ENCODE data around the gene APLF.
"Not testable (repeated sequence)": the region's sequence is repeated elsewhere in the genome, so short reads cannot be mapped to it uniquely, and the experiment has no call there.

APLF gene

GRCh38 chr2:68529156-68529555, 61.8 kb downstream of the APLF start:
- not testable (repeated sequence) for DNase-seq, ATAC-seq

- not testable (repeated sequence) for ATAC-seq
These were observed 62.3 kb downstream of the APLF start for GRCh38 chr2:68529651-68530050.

GRCh38 chr2:68536000-68536399, 68.6 kb downstream of the APLF start:
- ATAC-seq (no peak), DNase-seq (no peak)

More at GRCh38 chr2:68529651-68530050, 62.3 kb downstream of the APLF start:
- DNase-seq, result not testable (repeated sequence)

GRCh38 chr2:68537011-68537410, 69.6 kb downstream of the APLF start:
- ATAC-seq, result no peak
- no peak for DNase-seq

- ATAC-seq (no peak), DNase-seq (no peak)
These were observed 70.4 kb downstream of the APLF start for GRCh38 chr2:68537809-68538208.

- DNase-seq, result no peak
- ATAC-seq, result no peak
These were observed 77.4 kb downstream of the APLF start for GRCh38 chr2:68544811-68545210.

- ATAC-seq, result no peak
- DNase-seq, result no peak
These were observed 81.0 kb downstream of the APLF start for GRCh38 chr2:68548396-68548795.

GRCh38 chr2:68553098-68553497, 85.7 kb downstream of the APLF start:
- ATAC-seq, result no peak

GRCh38 chr2:68555425-68556206, 88.2 kb downstream of the APLF start:
- not testable (repeated sequence) for ATAC-seq, DNase-seq

More at GRCh38 chr2:68553098-68553497, 85.7 kb downstream of the APLF start:
- DNase-seq, result no peak

GRCh38 chr2:68556381-68556780, 89.0 kb downstream of the APLF start:
- no peak for ATAC-seq
- no peak for DNase-seq

- DNase-seq (no peak), ATAC-seq (no peak)
These were observed 91.2 kb downstream of the APLF start for GRCh38 chr2:68558576-68558975.

- no peak for ATAC-seq
- no peak for DNase-seq
These were observed 92.3 kb downstream of the APLF start for GRCh38 chr2:68559692-68560091.

GRCh38 chr2:68560545-68560944, 93.2 kb downstream of the APLF start:
- DNase-seq (no peak), ATAC-seq (no peak)

- DNase-seq (no peak), ATAC-seq (no peak)
These were observed 94.0 kb downstream of the APLF start for GRCh38 chr2:68561372-68561771.

GRCh38 chr2:68562934-68563333, 95.5 kb downstream of the APLF start:
- ATAC-seq (no peak), DNase-seq (no peak)

- DNase-seq (no peak), ATAC-seq (no peak)
These were observed 97.0 kb downstream of the APLF start for GRCh38 chr2:68564426-68564825.

- ATAC-seq (no peak), DNase-seq (no peak)
These were observed 97.9 kb downstream of the APLF start for GRCh38 chr2:68565273-68565672.

GRCh38 chr2:68565858-68566257, 98.5 kb downstream of the APLF start:
- DNase-seq, result no peak
- ATAC-seq, result no peak

- no peak for ATAC-seq
- DNase-seq, result no peak
These were observed 99.0 kb downstream of the APLF start for GRCh38 chr2:68566362-68566761.

- no peak for DNase-seq
- ATAC-seq, result no peak
These were observed 100.7 kb downstream of the APLF start for GRCh38 chr2:68568116-68568515.

GRCh38 chr2:68569604-68570003, 102.2 kb downstream of the APLF start:
- DNase-seq, result no peak
- ATAC-seq, result no peak

- ATAC-seq, DNase-seq: not testable (repeated sequence)
These were observed 103.0 kb downstream of the APLF start for GRCh38 chr2:68570434-68570833.

GRCh38 chr2:68574202-68574791, 106.9 kb downstream of the APLF start:
- DNase-seq, result no peak
- ATAC-seq, result no peak

- DNase-seq (no peak), ATAC-seq (no peak)
These were observed 109.8 kb downstream of the APLF start for GRCh38 chr2:68577183-68577582.

Measured in stimulated activated naive CD8-positive, alpha-beta T cell treated with anti-CD3 and anti-CD28 coated beads, Interleukin-15, Interleukin-2, amounts not matched to agents 100 U/mL and 50 U/mL, for 24 hours (primary cell).